Inferior parietal cortex (tissue), 1 donor: ENCODE data around the gene ELAVL3.
"Not testable (repeated sequence)": the region's sequence is repeated elsewhere in the genome, so short reads cannot be mapped to it uniquely, and the experiment has no call there.

ENCODE experiments used
- DNase-seq: peaks from one replicate; pipeline ENCODE4 v3.0.0-alpha.2; 2016; ENCODE audit errors: extremely low spot score

ELAVL3 gene

DNA sequence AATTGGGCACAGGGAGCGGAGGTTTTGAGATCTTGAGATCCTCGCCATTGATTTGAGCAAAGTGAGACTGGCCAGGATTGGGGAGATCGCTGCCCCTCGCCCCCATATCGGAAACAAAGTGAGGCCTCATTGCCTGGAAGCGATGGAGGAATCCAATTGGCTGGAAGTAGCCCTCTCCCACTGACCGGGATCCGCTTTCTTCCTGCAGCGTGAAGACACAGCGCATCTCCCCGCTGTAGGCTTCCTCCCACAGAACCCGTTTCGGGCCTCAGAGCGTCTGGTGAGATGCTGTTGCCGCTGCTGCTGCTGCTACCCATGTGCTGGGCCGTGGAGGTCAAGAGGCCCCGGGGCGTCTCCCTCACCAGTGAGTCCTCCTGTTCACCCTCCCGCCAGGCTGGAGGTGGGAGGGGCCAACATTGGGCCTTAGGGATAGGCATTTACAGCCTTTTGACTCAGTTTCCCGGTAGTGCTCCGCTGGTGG lies 45.0 kb downstream of the ELAVL3 start:
- DNase-seq = no peak

- DNase-seq = peak; percentile 99
Measured at GRCh38 chr19:11435057-11435832, 45.6 kb downstream of the ELAVL3 start, which contains the start of the genes ODAD3 and PRKCSH. TSS of gene ODAD3 (minus strand) at chr19:11435121. CDS start at chr19:11435016, 105 bp downstream. TSS of gene PRKCSH (plus strand) at chr19:11435635. CDS start at chr19:11436118, 483 bp downstream.

DNA sequence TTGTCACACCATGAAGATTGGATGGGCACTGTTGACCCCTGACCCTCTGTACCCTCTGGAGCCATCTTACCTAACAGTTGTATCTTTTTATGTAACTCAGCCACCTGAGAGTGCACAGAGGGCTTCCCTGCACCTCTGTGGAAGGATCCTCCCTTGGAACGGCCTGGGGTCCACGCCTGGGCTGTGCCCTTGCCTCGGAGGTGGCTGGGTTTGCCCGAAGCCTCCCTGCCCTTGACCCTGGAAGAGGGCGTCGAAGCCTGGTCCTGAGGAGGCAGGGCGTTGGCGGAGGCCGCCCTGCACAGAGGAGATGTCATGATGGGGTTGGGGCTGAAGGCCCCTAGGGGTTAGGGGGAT lies 46.2 kb downstream of the ELAVL3 start:
- no peak for DNase-seq

GRCh38 chr19:11433526-11433925 lies 47.3 kb downstream of the ELAVL3 start:
- not testable (repeated sequence) for DNase-seq

DNA sequence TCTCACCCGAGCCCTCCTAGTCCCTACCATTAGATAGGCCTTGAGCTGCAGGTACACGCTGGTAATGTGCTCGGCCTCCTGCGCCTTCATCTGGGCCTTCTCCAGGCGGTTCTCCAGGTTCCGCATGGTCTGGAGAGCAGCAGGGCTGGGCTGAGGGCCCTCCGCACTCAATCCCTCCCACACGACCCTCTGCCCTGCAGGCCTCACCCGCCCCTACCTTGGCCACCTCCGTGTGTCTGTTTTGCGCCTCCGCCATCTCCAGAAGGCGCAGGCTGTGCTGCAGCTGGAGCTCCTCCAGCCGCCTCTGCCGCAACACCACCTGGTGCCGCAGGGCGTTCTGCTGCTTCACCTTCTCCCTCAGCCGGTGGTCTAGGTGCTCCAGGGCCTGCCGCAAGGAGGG lies 54.2 kb downstream of the ELAVL3 start:
- DNase-seq = no peak

- no peak for DNase-seq
Measured at GRCh38 chr19:11425719-11426457, 55.0 kb downstream of the ELAVL3 start.

DNA sequence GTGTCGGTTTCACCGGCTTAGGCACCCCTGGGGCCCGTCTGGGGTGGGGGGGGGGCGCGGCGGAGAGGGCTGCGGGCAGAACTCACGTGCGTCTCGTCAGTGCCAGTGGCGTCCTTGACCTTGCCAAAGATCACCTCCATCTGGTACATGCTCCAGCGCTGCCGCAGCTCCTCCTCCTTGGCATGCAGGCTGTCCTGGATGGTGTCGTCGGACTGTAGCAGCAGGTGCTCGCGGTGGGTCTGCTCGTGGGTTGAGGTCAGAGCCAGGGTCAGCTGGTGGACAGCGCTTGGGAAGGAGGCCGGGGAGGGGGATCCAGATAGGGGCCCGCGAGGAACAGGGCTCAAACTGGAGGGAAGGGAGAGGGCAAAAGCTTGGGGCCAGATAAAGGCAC lies 57.1 kb downstream of the ELAVL3 start:
- DNase-seq = no peak

DNA sequence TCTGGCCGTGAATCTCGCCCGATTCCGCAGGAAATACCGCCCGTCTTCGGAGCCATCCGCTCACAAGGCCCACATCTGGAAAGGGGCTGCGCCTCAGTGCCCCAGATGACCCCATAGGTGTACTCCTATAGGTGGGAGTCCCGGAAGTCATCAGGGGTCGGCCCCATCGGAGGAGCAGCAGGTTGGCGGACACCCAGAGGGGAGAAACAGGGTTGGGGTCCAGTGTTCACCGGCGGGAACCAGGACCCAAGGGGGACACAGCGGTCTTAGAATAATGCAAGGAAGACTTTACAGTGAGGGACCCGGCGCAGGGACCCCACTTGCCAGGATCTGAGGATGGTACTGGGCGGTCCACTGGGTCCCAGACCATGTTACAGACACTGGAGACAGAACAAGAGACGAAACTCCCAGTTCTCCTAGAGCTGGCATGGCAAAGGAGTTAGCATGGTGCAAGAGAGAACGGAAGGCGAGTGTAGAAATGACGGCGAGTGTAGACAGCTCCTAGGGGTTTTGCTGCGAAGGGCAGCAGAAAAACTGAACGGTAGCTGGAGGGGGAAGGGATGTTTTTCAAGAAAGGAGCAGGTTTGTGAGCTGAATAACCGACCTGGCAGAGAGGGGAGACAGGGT lies 57.6 kb downstream of the ELAVL3 start:
- no peak for DNase-seq

GRCh38 chr19:11422163-11423065 lies 58.4 kb downstream of the ELAVL3 start:
- DNase-seq = no peak

DNA sequence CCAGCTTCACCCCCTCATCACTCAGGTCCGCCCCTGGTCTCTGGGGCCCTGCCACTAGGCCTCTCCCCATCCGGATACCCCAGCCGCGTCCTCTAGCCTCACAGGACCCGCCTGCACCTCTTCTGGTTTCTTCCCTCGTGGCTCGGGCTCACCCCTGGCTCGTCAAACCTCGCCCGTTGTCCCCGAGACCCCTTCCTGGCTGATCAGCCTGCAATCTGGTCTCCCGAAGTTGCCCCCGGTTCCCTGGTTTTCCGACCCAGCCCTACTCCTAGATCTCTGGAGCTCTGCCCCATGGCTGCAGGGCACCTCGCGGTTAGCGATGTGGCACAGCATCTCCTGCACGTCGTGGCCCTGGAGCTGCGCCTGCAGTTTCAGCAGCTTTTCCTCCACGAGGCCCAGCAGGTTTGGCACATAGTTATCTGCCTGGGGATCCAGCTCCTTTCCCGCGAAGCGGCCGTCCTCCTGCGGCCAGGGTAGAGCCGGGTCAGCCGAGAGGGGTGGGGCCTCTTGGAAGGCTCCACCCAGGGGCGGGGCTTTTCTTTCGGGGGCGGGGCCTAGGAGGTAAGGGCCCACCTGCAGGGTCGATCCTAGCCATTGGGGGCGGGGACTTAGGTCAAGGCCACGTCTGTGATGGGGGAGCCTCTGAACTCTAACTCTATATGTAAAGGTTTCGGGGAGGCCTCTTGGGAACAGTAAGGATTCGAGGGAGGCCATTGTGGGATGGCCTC lies 59.3 kb downstream of the ELAVL3 start:
- DNase-seq = no peak

- no peak for DNase-seq
Measured at GRCh38 chr19:11420429-11421370, 60.1 kb downstream of the ELAVL3 start.

- DNase-seq = no peak
Measured at GRCh38 chr19:11418549-11419506, 62.0 kb downstream of the ELAVL3 start, which contains the start of gene RGL3. TSS of gene RGL3 (minus strand) at chr19:11419314. CDS start at chr19:11419278, 36 bp downstream.

- DNase-seq = no peak
Measured at GRCh38 chr19:11418094-11418548, 62.7 kb downstream of the ELAVL3 start.

DNA sequence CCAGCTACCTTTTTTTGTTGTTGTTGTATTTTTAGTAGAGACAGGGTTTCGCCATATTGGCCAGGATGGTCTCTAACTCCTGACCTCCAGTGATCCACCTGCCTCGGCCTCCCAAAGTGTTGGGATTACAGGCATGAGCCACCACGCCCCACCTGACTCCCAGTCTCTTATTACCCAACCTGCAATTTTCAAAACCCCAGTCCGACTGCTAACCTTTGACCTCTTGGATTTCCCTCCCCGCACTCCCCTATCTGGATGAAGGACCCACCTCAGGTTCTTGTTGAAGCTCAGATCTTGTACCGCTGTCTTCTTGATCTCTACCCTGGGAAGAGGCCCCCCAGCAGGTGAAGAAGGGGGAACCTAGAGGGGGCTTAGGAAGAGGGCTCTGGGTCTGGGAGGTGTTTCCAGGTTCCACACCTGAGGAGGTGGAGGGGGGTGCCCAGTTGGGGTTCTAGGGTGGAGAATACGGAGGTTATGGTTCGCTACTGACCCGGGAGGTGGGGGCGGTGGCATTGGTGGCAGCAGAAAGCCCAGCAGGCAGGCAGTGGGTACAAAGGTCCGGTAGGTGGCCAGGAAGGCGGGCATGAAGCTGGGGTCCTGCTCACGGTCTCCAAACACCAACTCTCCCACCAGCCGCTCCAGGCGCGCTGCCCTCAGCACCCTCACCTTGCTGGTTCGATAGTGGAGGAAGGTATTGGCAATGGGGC lies 64.3 kb downstream of the ELAVL3 start:
- no peak for DNase-seq

DNA sequence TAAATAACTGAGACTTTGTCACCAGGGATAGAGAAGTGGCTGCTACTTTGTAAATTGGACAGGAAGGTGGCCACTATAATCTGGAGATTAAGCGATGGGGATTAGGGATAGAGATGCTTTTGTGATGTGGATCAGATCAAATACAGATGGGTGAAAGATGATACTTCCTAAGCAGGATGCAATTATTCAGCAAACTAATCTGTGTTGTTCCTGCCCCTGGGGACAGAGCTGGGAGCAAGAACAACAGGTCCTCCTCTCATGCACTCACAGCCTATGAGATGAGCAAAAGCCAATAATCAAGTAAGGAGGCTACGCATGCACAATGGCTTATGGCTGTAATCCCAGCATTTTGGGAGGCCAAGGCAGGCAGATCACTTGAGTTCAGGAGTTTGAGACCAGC lies 66.3 kb downstream of the ELAVL3 start:
- no peak for DNase-seq

- DNase-seq = no peak
Measured at GRCh38 chr19:11410682-11411081, 70.2 kb downstream of the ELAVL3 start.

DNA sequence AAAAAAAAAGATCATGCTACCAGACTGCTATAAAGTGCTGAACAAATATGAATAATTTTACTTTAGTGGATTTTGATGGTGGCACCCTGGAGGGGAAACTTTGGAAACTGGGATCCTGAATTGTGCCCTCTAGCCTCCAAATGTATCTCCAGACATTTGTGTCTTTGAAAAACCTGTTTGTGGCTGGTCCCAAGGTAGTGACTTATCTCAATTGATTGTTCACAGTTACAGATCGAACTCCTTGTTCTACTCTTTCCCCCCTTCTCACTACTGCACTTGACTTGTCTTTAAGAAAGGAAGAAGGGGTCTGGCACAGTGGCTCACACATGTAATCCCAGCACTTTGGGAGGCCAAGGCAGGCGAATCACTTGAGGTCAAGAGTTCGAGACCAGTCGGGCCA lies 72.3 kb downstream of the ELAVL3 start:
- no peak for DNase-seq
